HCT116 (cell line): ENCODE measurements around the gene TMEM130. TPM values are rescaled to one million over a fixed set of nuclear protein-coding genes. Genes with fewer than 3 reads are reported as not detected.

Experiments used
- ATAC-seq: fragments of 200-7000 bp; cut with Tn5 transposase; 2 replicates; pipeline ENCODE4 v1.9.1; 2020; ENCODE audit warnings: mild to moderate bottlenecking, moderate library complexity
- BruUV-seq: library from RNA; stranded (reverse); fragments of 400-500 nt; replicated peaks from 2 replicates; lab custom pipeline; 2021; lab: Mats Ljungman, UMichigan
- CTCF ChIA-PET: fragments of 300-600 bp; sonication (Branson Sonifier 250); formaldehyde crosslinking; loops from one replicate; lab custom pipeline; 2021; ENCODE audit warnings: antibody characterized with exemption; lab: Charles Lee
- POLR2A ChIA-PET: fragments of 300-600, 350-600 bp; sonication (Branson Sonifier 250); formaldehyde crosslinking; loops from one replicate; lab custom pipeline; 2021; ENCODE audit warnings: antibody characterized with exemption; lab: Charles Lee
- RAD21 ChIA-PET, 2 experiments: fragments of 300-600 bp; sonication (Branson Sonifier 250); formaldehyde crosslinking; loops; one replicate each; lab custom pipeline; 2023; ENCODE audit warnings: low total read pairs in 2 of 2; ENCODE audit not compliant: uncharacterized antibody in 2 of 2, unreplicated experiment in 2 of 2, low non-redundant PET in 1 of 2; lab: Charles Lee
- DNase-seq: peaks from one replicate; pipeline ENCODE4 v3.0.0-alpha.2; 2010; ENCODE audit warnings: low read depth, low spot score
- H2AFZ ChIP-seq: fragments of 200-600 bp; shearing (Covaris generic), sonication (generic); 2 replicates; pipeline ENCODE4 v1.6.1; 2017; ENCODE audit warnings: low read depth, mixed run types, mixed read lengths, antibody characterized with exemption, low read length; ENCODE audit not compliant: poor library complexity, severe bottlenecking
- H3K27ac ChIP-seq: 2 replicates; pipeline ENCODE4 v1.5.1; 2012; ENCODE audit warnings: low read depth, low read length
- H3K27me3 ChIP-seq: fragments of 200-600 bp; sonication (generic); 2 replicates; pipeline ENCODE4 v1.6.1; 2016; ENCODE audit warnings: mixed run types, low read length, mixed read lengths; ENCODE audit not compliant: insufficient read depth
- H3K36me3 ChIP-seq, 2 experiments: fragments of 200-500 bp in 1 of 2; fragments of 200-600 bp in 1 of 2; sonication (Bioruptor generic) in 1 of 2; sonication (generic) in 1 of 2; 2 replicates each; pipeline versions ENCODE4 v1.5.1 to v1.6.1; 2014 to 2016; ENCODE audit warnings: low read length in 2 of 2, inconsistent platforms in 1 of 2, mixed read lengths in 1 of 2, mixed run types in 1 of 2; ENCODE audit not compliant: insufficient read depth in 2 of 2, control insufficient read depth in 1 of 2
- H3K4me1 ChIP-seq, 2 experiments: fragments of 200-600 bp in 1 of 2; sonication (generic) in 1 of 2; 2 replicates each; pipeline versions ENCODE4 v1.5.1 to v1.6.1; 2012 to 2017; ENCODE audit warnings: low read length in 2 of 2, inconsistent platforms in 1 of 2, mild to moderate bottlenecking in 1 of 2, mixed read lengths in 1 of 2, mixed run types in 1 of 2, moderate library complexity in 1 of 2; ENCODE audit not compliant: insufficient read depth in 2 of 2, control insufficient read depth in 1 of 2
- H3K4me2 ChIP-seq: fragments of 200-600 bp; sonication (generic); 2 replicates; pipeline ENCODE4 v1.6.1; 2017; ENCODE audit warnings: mixed run types, low read length, mixed read lengths
- H3K4me3 ChIP-seq, 2 experiments: fragments of 200-600 bp in 1 of 2; sonication (generic) in 1 of 2; replicated peaks in 1 of 2; 2 replicates each; pipeline ENCODE4 v1.5.1; 2011 to 2016; ENCODE audit warnings: low read length in 2 of 2, control low read depth in 1 of 2, low read depth in 1 of 2, mild to moderate bottlenecking in 1 of 2, mixed read lengths in 1 of 2, mixed run types in 1 of 2
- H3K79me2 ChIP-seq: fragments of 200-600 bp; sonication (generic); 2 replicates; pipeline ENCODE4 v1.6.1; 2017; ENCODE audit warnings: mild to moderate bottlenecking, mixed run types, low read length, moderate library complexity, mixed read lengths; ENCODE audit not compliant: insufficient read depth
- H3K9ac ChIP-seq: fragments of 200-600 bp; sonication (generic); 2 replicates; pipeline ENCODE4 v1.6.1; 2016; ENCODE audit warnings: low read length, mixed read lengths
- H3K9me2 ChIP-seq: fragments of 200-600 bp; sonication (generic), shearing (Covaris generic); 2 replicates; pipeline ENCODE4 v1.6.1; 2017; ENCODE audit warnings: mixed run types, mild to moderate bottlenecking, moderate library complexity; ENCODE audit not compliant: insufficient read depth
- H3K9me3 ChIP-seq, 2 experiments: fragments of 200-500 bp in 1 of 2; fragments of 200-600 bp in 1 of 2; sonication (Bioruptor generic) in 1 of 2; sonication (generic) in 1 of 2; 2 replicates each; pipeline ENCODE4 v1.6.1; 2014 to 2017; ENCODE audit warnings: low read length in 2 of 2, mixed read lengths in 2 of 2, inconsistent platforms in 1 of 2, low read depth in 1 of 2, mild to moderate bottlenecking in 1 of 2, mixed run types in 1 of 2, moderate library complexity in 1 of 2; ENCODE audit not compliant: control insufficient read depth in 1 of 2, insufficient read depth in 1 of 2
- H4K20me1 ChIP-seq: fragments of 200-600 bp; sonication (generic), shearing (Covaris generic); 2 replicates; pipeline ENCODE4 v1.6.1; 2017; ENCODE audit warnings: mixed run types, mild to moderate bottlenecking, moderate library complexity; ENCODE audit not compliant: insufficient read depth
- CTCF ChIP-seq, 3 experiments: fragments of 200-600 bp in 1 of 3; sonication (generic) in 1 of 3; IDR thresholded peaks in 2 of 3; conservative IDR thresholded peaks in 1 of 3; 2 replicates each; pipeline ENCODE4 v1.5.1; 2012 to 2017; ENCODE audit warnings: low read depth in 2 of 3, low read length in 2 of 3, antibody characterized with exemption in 1 of 3, borderline replicate concordance in 1 of 3, control low read depth in 1 of 3, mild to moderate bottlenecking in 1 of 3, mixed read lengths in 1 of 3, mixed run types in 1 of 3, moderate library complexity in 1 of 3; ENCODE audit not compliant: insufficient read depth in 1 of 3
- ELF1 ChIP-seq: IDR thresholded peaks from 2 replicates; pipeline ENCODE4 v1.6.1; 2012; ENCODE audit warnings: low read depth, borderline replicate concordance
- EZH2 ChIP-seq: fragments of 200-600 bp; sonication (generic); IDR thresholded peaks from 2 replicates; pipeline ENCODE4 v1.6.1; 2017; ENCODE audit warnings: antibody characterized with exemption, mixed run types
- FOSL1 ChIP-seq: IDR thresholded peaks from 2 replicates; pipeline ENCODE4 v1.6.1; 2012; ENCODE audit warnings: low read depth
- POLR2AphosphoS5 ChIP-seq: IDR thresholded peaks from 2 replicates; pipeline ENCODE4 v1.6.1; 2011; ENCODE audit warnings: mild to moderate bottlenecking, low read depth, low read length, moderate library complexity
- RAD21 ChIP-seq: IDR thresholded peaks from 2 replicates; pipeline ENCODE4 v1.6.1; 2012; ENCODE audit warnings: low read depth, mild to moderate bottlenecking
- REST ChIP-seq: IDR thresholded peaks from 2 replicates; pipeline ENCODE4 v1.6.1; 2012; ENCODE audit warnings: low read depth
- SIN3A ChIP-seq: IDR thresholded peaks from 2 replicates; pipeline ENCODE4 v1.6.1; 2012; ENCODE audit warnings: low read depth
- SP1 ChIP-seq: IDR thresholded peaks from 2 replicates; pipeline ENCODE4 v1.6.1; 2012; ENCODE audit warnings: low read depth
- TCF7L2 ChIP-seq: IDR thresholded peaks from 2 replicates; pipeline ENCODE4 v1.7.0; 2011; ENCODE audit warnings: borderline replicate concordance, inconsistent platforms; ENCODE audit not compliant: insufficient read depth, insufficient read length; ENCODE audit errors: extremely low read depth
- YY1 ChIP-seq: IDR thresholded peaks from 2 replicates; pipeline ENCODE4 v1.6.1; 2011; ENCODE audit warnings: low read length, low read depth, moderate library complexity, mild to moderate bottlenecking; ENCODE audit not compliant: insufficient replicate concordance; ENCODE audit errors: extremely low read depth
- ZFX ChIP-seq: fragments of 450-650 bp; IDR thresholded peaks from 2 replicates; pipeline ENCODE4 v1.6.1; 2017
- ZNF274 ChIP-seq: fragments of 200-500 bp; sonication (Bioruptor generic); IDR thresholded peaks from 2 replicates; pipeline ENCODE4 v1.6.1; 2014; ENCODE audit warnings: mild to moderate bottlenecking, low read depth, low read length, inconsistent platforms
- intact Hi-C: fragments of 100-400 bp; cut with micrococcal nuclease; formaldehyde crosslinking; loops from 2 replicates; pipeline ENCODE4 v1.10.0; 2022
- total RNA-seq: library from RNA; stranded (reverse); gene quantifications from one replicate; pipeline ENCODE4 v1.2.1, GENCODE V29; 2021; ENCODE audit not compliant: unreplicated experiment
- TF ChIP-seq, protein P1 (sequence below): IDR thresholded peaks from 2 replicates; pipeline ENCODE4 v1.6.1; 2012

The TMEM130 gene
- total RNA-seq, 1 experiment from 2014 or later: not detected

DNA sequence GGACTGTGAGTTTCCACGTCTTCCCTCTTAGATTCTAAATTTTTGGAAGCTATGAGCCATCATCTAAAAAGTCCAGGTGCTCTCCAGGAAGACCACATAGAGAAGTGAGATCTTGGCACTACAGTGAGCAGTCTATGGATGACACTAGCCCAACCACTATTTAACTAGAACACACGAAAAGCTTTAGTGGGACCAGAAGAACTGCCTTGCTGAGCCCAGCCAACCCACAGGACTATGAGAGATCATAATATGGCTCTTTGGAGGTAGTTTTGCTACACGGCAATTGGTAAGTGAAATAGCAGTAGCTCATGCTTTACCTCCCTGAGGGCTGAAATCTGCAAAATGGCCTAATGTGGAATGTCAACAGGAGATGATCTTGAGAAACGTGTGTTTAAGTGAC, 68.8 kb downstream of the TMEM130 start (continued):
- no peak for TF ChIP-seq REST

DNA sequence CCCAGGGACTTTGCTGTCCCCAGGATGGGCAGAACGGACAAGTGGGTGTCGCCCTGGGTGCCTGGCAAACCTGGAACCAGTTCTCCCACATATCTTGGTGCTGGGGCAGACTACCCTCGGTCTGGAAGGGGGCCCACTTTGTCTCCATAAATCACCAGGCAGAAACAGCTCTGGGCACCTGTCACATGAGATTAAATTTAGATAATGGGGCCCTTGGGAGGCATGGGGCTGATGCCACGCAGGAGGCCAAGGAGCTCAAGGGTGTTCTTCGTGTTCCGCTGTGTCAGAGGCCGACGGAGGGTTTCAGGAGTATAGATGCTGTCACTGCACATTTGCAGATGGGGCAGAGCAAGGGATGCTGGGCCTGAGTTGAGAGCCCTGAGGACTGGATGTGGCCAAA, 72.7 kb downstream of the TMEM130 start:
- CTCF ChIA-PET: interaction anchor here (0.6 kb wide), 1 partner anchor 32 kb away, joined by 3 read pairs; no protein-coding TSS in a partner anchor
- 0 out of 2 replicates have a peak, but pooled peaks have one; percentile 11 for ATAC-seq
- TF ChIP-seq, protein P1, sequence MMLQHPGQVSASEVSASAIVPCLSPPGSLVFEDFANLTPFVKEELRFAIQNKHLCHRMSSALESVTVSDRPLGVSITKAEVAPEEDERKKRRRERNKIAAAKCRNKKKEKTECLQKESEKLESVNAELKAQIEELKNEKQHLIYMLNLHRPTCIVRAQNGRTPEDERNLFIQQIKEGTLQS: no peak
- TF ChIP-seq POLR2AphosphoS5 (no peak), SIN3A (no peak), RAD21 (no peak), YY1 (no peak), EZH2 (no peak), TCF7L2 (no peak), ZNF274 (no peak), REST (no peak), FOSL1 (no peak), CTCF (IDR thresholded peaks at IDR 0.05 in 2 of 3, conservative IDR thresholded peaks at IDR 0.05 in 1 of 3; ENCODE audit: borderline replicate concordance in 1 of 3, insufficient read depth in 1 of 3, low read depth in 2 of 3, low read length in 2 of 3) (no peak), ELF1 (no peak), SP1 (no peak), ZFX (no peak)
- TF ChIP-seq, all 23 proteins: peak for 0

More for the DNA sequence above, 72.7 kb downstream of the TMEM130 start:
- no peak for DNase-seq
- no peaks in the 10 kb centered on the region for H3K9me3 ChIP-seq
- no peak overlapping the region for H2AFZ ChIP-seq
- no peak overlapping the region for H3K4me3 ChIP-seq
- intact Hi-C loops: no loop called here
- H4K20me1 ChIP-seq: no peaks in the 10 kb centered on the region
- no peak overlapping the region for H3K9ac ChIP-seq
- no peaks in the 10 kb centered on the region for H3K36me3 ChIP-seq
- H3K9me2 ChIP-seq: no peaks in the 10 kb centered on the region
- no peaks in the 10 kb centered on the region for H3K27me3 ChIP-seq
- no peaks in the 10 kb centered on the region for H3K79me2 ChIP-seq
- no peak overlapping the region for H3K4me2 ChIP-seq
- no TSS peak for BruUV-seq
- RAD21 ChIA-PET: no interaction called here
- H3K27ac ChIP-seq: no peak overlapping the region
- peaks cover 11 to 27% of the 10 kb centered on the region in 2 experiments; a peak in 3 of 4 replicates for H3K4me1 ChIP-seq
- POLR2A ChIA-PET: no interaction called here
